ENCODE data around the gene UBAC2. TPM values are rescaled to one million over a fixed set of nuclear protein-coding genes. Genes with fewer than 3 reads are reported as not detected.

Gene UBAC2
- total RNA-seq, 1 experiment from 2014 or later, result 80.3 TPM

DNA sequence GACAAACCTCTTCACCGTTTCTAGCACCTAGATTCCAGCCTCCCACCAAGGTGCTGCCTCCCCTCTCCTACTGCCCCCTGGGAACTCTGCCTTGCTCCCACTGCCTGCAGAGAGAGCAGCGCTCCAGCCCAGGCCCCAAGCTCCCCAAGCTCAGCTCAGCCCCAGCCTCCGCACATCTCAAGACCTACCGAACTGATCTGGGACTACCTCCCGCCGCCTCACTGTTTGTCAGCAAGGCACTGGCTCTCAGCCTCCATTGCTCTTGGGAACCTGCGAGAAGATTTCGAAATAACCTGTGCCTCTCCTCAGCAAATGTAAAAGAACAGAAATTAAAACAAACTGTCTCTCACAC is 198.9 kb downstream of the UBAC2 start:
- Histone ChIP-seq H3K27me3 (ENCODE audit: insufficient read depth, low read depth) (no peaks in the 10 kb centered on the region), H3K4me3 (no peak overlapping the region), H3K79me2 (ENCODE audit: low read depth) (no peaks in the 10 kb centered on the region), H3K36me3 (ENCODE audit: low read depth) (no peaks in the 10 kb centered on the region), H3K4me2 (no peak overlapping the region), H2AFZ (no peak overlapping the region), H3K4me1 (replicated peaks; ENCODE audit: insufficient read depth) (peaks cover 6% of the 10 kb centered on the region), H3K9me2 (ENCODE audit: insufficient read depth) (no peaks in the 10 kb centered on the region), H3F3A (ENCODE audit: insufficient read depth, low read depth) (no peaks in the 10 kb centered on the region), H3K9me3 (ENCODE audit: insufficient read depth, low read depth) (peaks cover 5% of the 10 kb centered on the region), H4K20me1 (ENCODE audit: insufficient read depth) (no peaks in the 10 kb centered on the region), H3K27ac (no peak overlapping the region)
- intact Hi-C loops (cut with micrococcal nuclease; ENCODE audit: unreplicated experiment), result no loop called here
- CTCF ChIA-PET, result no interaction called here
- no TSS peak for BruUV-seq (replicated peaks)
- TF ChIP-seq EZH2 (IDR thresholded peaks at IDR 0.05; ENCODE audit: low read depth) (no peak), CTCF (conservative IDR thresholded peaks at IDR 0.05) (no peak)
- POLR2A ChIA-PET (ENCODE audit: unreplicated experiment), result no interaction called here
- no peak for DNase-seq

DNA sequence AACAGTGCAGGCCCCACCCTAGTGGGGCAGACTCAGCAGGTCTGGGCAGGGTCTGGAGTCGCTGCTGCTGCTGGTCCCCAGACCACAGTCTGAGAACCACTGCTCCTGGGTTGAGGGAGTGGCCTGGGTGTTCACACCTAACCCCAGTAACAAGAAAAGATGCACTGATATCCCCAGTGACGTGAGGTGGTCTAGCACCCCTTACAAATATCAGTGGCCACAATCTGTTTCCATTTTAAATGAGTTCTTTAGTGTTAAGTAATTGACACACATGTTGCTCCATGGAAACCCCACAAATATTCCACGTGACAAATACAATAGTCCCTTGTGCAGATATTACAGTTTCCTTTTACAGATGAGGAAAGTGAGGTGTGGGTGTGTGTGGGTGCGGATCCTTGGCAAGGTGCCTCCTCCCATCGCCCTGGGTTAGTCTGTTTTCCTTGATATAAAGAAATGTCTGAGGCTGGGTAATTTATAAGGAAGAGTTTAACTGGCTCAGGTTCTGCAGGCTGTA is 202.9 kb downstream of the UBAC2 start:
- intact Hi-C loops (cut with micrococcal nuclease; ENCODE audit: unreplicated experiment), result no loop called here
- Histone ChIP-seq H3K27ac (no peak overlapping the region), H3K36me3 (ENCODE audit: low read depth) (no peaks in the 10 kb centered on the region), H2AFZ (0 out of 2 replicates have a peak overlapping the region, but pooled peaks have one; percentile 18), H3K27me3 (ENCODE audit: insufficient read depth, low read depth) (peaks cover 19% of the 10 kb centered on the region; the same call in 1 of the 2 replicates), H3K4me2 (peak overlapping the region; percentile 70), H4K20me1 (ENCODE audit: insufficient read depth) (no peaks in the 10 kb centered on the region), H3K79me2 (ENCODE audit: low read depth) (no peaks in the 10 kb centered on the region), H3K4me1 (replicated peaks; ENCODE audit: insufficient read depth) (peaks cover 6% of the 10 kb centered on the region), H3K4me3 (no peak overlapping the region; the same call in 1 of the 2 replicates), H3K9me3 (ENCODE audit: insufficient read depth, low read depth) (peaks cover 5% of the 10 kb centered on the region), H3K9me2 (ENCODE audit: insufficient read depth) (no peaks in the 10 kb centered on the region), H3F3A (ENCODE audit: insufficient read depth, low read depth) (no peaks in the 10 kb centered on the region)
- TF ChIP-seq EZH2 (IDR thresholded peaks at IDR 0.05; ENCODE audit: low read depth) (no peak), CTCF (conservative IDR thresholded peaks at IDR 0.05) (no peak)
- POLR2A ChIA-PET (ENCODE audit: unreplicated experiment), result no interaction called here
- BruUV-seq (replicated peaks), result no TSS peak
- DNase-seq, result no peak
- CTCF ChIA-PET, result no interaction called here

GRCh38 chr13:99404005-99404755 is 203.5 kb downstream of the UBAC2 start:
- no peaks in the 10 kb centered on the region for H4K20me1 ChIP-seq (ENCODE audit: insufficient read depth)
- H3K27me3 ChIP-seq (ENCODE audit: insufficient read depth, low read depth), result peaks cover 26% of the 10 kb centered on the region
- TF ChIP-seq EZH2 (IDR thresholded peaks at IDR 0.05; ENCODE audit: low read depth) (no peak), CTCF (conservative IDR thresholded peaks at IDR 0.05) (no peak)
- peak overlapping the region; percentile 6; the same call in 1 of the 2 replicates for H3K4me3 ChIP-seq
- no peak overlapping the region for H3K27ac ChIP-seq
- BruUV-seq (replicated peaks), result no TSS peak
- H3K36me3 ChIP-seq (ENCODE audit: low read depth), result no peaks in the 10 kb centered on the region
- intact Hi-C loops (cut with micrococcal nuclease; ENCODE audit: unreplicated experiment), result no loop called here
- H3K9me2 ChIP-seq (ENCODE audit: insufficient read depth), result no peaks in the 10 kb centered on the region
- H3K4me2 ChIP-seq, result peak overlapping the region; percentile 70
- peak; percentile 57 to 66 for DNase-seq
- H3K4me1 ChIP-seq (replicated peaks; ENCODE audit: insufficient read depth), result peaks cover 6% of the 10 kb centered on the region
- POLR2A ChIA-PET (ENCODE audit: unreplicated experiment), result interaction anchor here (0.7 kb wide), 1 partner anchor 403 kb away, joined by 10 read pairs; no protein-coding TSS in a partner anchor
- H3F3A ChIP-seq (ENCODE audit: insufficient read depth, low read depth), result no peaks in the 10 kb centered on the region
- peak overlapping the region; percentile 18; the same call in 1 of the 2 replicates for H2AFZ ChIP-seq
- H3K79me2 ChIP-seq (ENCODE audit: low read depth), result no peaks in the 10 kb centered on the region
- CTCF ChIA-PET, result no interaction called here
- peaks cover 5% of the 10 kb centered on the region for H3K9me3 ChIP-seq (ENCODE audit: insufficient read depth, low read depth)

Measured in PC-9 (cell line).